Muscle of back (tissue), 11 donors: Measurements from ENCODE around the gene ZDHHC7. TPM values are rescaled to one million over a fixed set of nuclear protein-coding genes. Genes with fewer than 3 reads are reported as not detected.

Experiments
- DNase-seq, 3 donors: peaks; one replicate each; pipeline versions ENCODE4 v3.0.0 to v3.0.0-alpha.2; 2013
- polyA plus RNA-seq, 10 donors: library from polyadenylated mRNA; unstranded; fragments of 120-200 nt; gene quantifications; one replicate each; pipeline ENCODE4 v1.2.1, GENCODE V29; 2013; ENCODE audit not compliant: insufficient read length in 10 of 10

ZDHHC7 gene
- polyA plus RNA-seq, 10 donors: 30.4 to 46.7 (median 39.5) TPM

GRCh38 chr16:84970447-84971127 lies 40.7 kb downstream of the ZDHHC7 start:
- peak; percentile 54 to 84 (median 79) for DNase-seq

- no peak for DNase-seq
Observed at GRCh38 chr16:84967828-84968227, 43.5 kb downstream of the ZDHHC7 start.

GRCh38 chr16:84965428-84966415 lies 45.6 kb downstream of the ZDHHC7 start:
- DNase-seq: no peak

- DNase-seq: no peak
Observed at GRCh38 chr16:84964386-84965128, 46.8 kb downstream of the ZDHHC7 start.

- no peak for DNase-seq
Observed at GRCh38 chr16:84963066-84963465, 48.3 kb downstream of the ZDHHC7 start.

- no peak for DNase-seq
Observed at GRCh38 chr16:84960942-84961341, 50.4 kb downstream of the ZDHHC7 start.

- no peak for DNase-seq
Observed at GRCh38 chr16:84959784-84960417, 51.4 kb downstream of the ZDHHC7 start.

- DNase-seq: no peak
Observed at GRCh38 chr16:84959045-84959576, 52.2 kb downstream of the ZDHHC7 start.

GRCh38 chr16:84957792-84958191 lies 53.5 kb downstream of the ZDHHC7 start:
- no peak for DNase-seq

GRCh38 chr16:84957192-84957591 lies 54.1 kb downstream of the ZDHHC7 start:
- DNase-seq: no peak

- no peak for DNase-seq
Observed at GRCh38 chr16:84955427-84955826, 55.9 kb downstream of the ZDHHC7 start.

- DNase-seq: no peak
Observed at GRCh38 chr16:84953190-84953746, 58.1 kb downstream of the ZDHHC7 start.

- peak; percentile 78 to 92 (median 88) for DNase-seq
Observed at GRCh38 chr16:84952335-84953189, 58.8 kb downstream of the ZDHHC7 start.

GRCh38 chr16:84950906-84951305 lies 60.4 kb downstream of the ZDHHC7 start:
- DNase-seq: no peak

GRCh38 chr16:84949772-84950436 lies 61.4 kb downstream of the ZDHHC7 start:
- no peak for DNase-seq

- no peak for DNase-seq
Observed at GRCh38 chr16:84948851-84949610, 62.3 kb downstream of the ZDHHC7 start.

GRCh38 chr16:84947996-84948850 lies 63.1 kb downstream of the ZDHHC7 start:
- DNase-seq: no peak

- DNase-seq: no peak
Observed at GRCh38 chr16:84947022-84947421, 64.3 kb downstream of the ZDHHC7 start.
